HG03571 (cell line): ENCODE results near the gene CEP83.
A peak's percentile ranks its signal among the peaks of the same experiment; 100 is the strongest.
"Not testable (repeated sequence)": the region's sequence is repeated elsewhere in the genome, so short reads cannot be mapped to it uniquely, and the experiment has no call there.

Experiments used
- ATAC-seq: cut with Tn5 transposase; IDR thresholded peaks from one replicate; pipeline ENCODE4 v1.9.1; 2021; ENCODE audit not compliant: unreplicated experiment

CEP83 gene

DNA sequence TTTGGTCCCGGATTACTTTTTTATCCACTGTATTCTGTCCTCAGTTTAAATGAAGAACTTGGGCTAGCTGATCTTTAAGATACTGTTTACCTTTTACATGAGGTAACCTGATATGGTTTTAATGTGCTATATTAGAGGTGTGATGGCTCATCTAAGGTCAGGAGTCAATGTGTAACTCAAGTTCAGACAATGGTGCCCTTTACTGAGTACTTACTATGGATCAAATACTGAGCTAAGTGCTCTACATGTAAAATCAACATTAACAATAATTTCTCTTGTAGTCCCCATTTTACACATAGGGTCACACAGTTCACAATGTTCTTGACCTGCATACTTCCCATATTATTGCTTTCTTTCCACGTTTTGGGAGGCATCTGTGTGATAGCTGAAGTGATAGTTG lies 79.2 kb downstream of the CEP83 start:
- no peak for ATAC-seq

DNA sequence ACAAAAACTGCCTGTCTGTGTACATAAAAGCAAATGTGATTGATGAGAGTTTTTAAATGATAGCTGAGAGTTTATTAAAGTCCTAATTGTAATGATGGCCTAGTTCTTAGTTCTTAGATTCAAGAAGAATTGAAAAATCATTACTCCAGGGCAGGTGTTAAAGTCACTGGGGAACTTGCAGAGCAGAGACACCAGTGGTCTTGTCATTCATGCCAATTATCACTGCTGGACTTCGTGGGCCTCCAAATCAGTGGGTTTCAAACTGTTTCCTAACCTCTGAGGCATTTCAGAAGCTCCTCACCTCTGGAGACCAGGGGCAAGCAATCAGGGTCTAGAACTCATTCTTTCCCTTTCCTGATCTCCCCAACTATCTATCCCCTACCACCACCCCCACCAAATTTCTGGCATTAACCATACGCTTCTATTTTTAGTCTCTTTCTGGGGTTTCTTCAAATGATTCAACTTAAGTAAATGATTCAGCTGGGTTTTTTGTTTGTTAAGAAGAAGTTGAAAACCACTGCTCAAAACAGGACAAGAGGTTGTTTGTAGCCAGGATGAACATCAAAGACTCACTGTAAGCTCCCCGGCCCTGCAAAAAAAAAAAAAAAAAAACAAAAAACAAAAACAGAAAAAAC lies 80.1 kb downstream of the CEP83 start:
- ATAC-seq, result no peak

DNA sequence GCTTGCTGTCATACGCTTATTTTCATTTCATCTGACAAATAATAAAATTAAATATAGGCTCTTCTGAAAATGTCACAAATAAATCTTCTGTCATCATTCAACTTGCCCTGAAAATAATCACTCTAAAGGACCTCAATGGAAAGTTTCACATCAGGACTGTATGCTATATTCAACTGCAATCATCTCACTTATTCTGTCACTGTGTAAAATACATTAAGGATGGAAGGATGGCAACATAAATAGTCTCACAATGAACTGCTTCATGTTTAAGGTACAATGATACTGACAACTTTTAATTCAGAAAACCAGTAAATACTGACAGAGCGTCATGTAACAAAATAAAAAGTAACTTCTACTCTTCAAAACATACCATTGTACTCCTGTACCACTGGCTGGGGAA lies 82.1 kb downstream of the CEP83 start:
- no peak for ATAC-seq

DNA sequence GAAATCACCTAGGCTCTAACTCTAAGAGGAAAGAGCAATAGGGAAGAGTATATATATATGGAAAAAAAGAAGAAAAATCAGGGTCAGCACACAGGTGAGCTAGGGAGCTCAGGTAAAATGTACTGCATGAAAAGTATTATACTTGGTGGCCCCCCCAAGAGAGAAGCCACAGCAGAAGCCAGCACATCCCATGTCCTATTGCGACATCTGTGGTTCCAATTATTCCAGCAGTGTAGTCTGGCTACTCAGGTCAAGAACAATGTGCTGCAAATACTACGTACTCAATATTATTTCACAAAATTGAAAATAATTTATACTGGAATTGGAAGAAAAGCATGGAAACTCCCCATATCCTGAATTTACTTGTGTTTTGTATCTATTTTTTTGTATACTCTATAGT lies 85.5 kb downstream of the CEP83 start:
- no peak for ATAC-seq

DNA sequence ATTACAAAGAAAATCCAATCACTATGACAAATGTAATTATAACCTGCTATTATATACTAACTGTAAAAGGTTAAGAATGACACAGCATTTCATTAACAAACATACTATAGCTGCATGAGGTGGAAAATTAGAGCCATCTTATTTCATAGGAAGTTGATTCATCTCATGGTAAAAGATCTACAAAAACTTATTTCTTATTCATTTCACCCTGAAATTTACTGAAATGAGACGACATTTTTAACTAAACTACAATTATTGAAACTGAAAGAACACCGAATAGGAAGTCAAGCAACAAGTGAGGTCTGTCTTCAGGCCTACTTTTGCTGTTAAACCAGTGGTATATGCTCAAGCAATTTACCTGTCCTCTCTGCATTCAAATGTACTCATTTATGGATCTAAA lies 87.2 kb downstream of the CEP83 start:
- ATAC-seq, result no peak

DNA sequence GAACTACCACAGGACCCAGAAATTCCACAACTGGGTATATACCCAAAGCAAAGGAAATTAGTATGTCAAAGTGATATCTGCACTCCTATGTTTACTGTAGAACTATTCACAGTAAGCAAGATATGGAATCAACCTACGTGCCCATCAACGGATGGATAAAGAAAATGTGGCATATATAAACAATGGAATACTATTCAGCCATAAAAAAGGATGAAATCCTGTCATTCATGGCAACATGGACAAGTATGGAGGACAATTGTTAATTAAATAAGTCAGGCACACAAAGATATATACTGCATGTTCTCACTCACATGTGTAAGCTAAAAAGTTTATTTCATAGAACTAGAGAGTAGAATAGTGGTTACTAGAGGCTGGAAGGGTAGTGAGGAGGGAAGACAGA lies 97.0 kb downstream of the CEP83 start:
- ATAC-seq, result no peak

DNA sequence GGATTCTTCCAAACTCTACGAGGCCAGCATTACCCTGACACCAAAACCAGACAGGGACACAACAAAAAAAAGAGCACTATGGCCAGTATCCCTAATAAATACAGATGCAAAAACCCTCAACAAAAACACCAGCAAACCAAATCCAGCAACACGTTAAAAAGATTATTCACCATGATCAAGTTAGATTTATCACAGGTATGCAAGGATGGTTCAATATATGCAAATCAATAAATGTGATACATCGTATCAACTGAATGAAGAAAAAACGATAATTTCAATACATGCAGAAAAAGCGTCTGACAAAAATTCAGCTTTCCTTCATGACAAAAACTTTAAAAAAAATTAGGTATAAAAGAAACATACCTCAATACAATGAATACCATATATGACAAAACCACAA lies 99.9 kb downstream of the CEP83 start:
- no peak for ATAC-seq

DNA sequence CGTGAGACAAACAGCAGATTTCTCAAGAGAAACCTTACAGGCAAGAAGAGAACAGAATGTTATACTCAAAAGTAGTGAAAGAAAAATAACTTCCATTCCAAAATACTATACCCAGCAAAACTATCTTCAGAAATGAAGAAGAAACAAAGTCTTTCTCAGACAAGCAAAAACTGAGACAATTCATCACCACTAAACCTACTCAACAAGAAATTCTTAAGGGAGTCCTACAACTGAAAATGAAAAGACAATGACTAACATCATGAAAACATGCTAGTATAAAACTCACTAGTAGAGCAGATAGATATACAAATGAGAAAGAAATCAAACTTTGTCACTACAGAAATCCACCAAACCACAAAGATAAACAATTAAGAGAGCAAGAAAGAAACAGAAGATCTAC lies 106.5 kb downstream of the CEP83 start:
- no peak for ATAC-seq

DNA sequence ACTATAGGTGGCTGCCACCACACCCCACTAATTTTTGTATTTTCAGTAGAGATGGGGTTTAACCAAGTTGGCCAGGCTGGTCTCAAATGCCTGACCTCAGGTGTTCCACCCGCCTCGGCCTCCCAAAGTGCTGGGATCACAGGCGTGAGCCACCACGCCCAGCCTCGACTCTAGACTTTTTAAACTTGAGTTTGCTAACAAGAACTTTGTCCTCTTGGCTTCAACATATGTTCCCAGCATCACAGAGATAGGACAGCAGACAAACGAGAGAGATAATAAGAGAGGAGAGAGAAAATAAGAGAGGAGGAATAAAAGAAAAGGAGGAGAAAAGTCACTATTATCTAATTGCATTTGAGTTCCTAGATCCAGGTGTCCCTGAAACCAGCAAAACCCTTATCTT lies 119.1 kb downstream of the CEP83 start:
- ATAC-seq, result no peak

DNA sequence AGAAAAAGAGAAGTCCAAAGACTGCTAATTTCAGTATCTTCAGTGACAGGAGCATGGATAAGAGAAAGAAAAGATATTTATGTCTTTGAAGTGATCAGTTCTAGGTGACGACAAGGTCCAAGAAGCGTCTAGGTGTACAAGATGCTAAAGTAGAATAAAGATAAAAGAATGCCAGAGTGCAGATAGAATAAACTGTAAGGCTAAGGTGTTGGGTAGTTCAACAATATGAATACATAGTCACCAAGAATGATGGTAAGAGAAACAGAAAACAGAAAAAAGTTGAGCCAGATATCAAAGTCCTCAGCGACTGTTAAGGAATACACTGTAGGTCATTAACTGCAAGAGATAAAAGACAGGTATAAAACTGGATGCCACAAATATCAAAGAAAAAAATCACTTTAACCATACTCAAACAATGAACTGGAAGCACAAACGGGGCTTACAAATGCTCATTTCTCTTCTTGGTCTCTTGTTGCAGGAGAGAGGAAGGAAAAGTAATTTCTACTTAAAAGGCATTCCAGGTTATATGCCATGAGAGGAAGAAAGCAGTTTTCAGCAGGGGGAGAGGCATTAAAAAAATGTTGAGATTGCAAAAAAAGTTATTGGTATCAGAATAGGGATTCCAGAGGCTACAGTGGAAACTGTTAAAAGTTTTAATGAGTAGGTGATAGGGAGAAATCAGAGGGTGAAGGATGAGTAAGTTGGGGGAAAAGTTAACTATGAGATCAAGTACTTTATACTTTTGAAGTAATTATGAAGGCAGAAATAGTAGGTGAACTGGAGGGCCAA lies 121.5 kb downstream of the CEP83 start:
- ATAC-seq, result no peak

DNA sequence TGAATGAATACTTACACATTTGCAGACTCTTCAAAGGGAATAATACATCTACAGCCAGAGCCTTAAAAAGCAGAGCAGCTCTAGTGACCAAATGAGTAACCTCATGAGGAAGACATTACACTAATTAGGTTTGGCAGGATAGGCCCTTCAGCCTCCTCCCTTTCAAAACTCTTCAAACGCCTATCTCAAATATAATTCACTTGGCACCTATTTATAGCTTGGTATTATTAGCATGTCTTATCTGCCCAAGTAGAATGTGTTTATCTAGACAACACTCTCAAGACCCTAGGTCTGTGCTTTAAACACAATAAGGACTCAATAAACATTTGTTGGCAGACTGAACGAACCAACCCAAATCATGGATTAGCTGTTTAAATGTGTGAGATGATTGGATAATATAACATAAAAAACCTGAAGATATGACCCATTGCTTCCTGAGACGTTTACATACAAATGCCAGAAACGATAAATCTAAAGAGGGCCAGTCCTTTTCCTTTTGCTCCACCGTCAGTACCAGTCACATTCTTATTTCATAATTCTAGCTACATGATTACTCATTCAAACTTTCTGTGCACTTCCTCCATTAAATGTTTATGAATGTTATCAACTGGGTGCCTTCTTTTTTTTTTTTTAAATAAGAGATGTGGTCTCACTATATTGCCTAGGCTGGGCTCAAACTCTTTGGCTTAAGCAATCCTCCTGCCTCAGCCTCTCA lies 123.3 kb downstream of the CEP83 start:
- no peak for ATAC-seq

DNA sequence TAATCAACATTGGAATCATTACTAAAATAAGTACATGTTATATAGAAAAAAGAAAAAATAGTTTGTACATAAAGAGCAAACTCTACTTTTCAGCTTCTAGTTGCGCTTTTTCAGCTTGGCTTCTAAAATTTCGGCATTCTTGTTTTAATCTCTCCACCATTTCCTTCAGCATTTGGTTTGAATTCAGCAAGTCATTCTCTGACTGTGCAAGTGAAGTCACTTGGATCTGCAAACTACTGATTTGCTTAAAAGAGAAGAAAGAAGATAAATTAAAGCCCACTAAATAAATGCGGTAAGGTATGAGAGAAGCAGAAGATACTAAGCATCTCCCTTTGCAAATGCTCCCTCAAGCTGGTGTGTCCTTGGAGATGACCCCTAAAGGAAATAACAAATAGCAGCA lies 126.3 kb downstream of the CEP83 start:
- no peak for ATAC-seq

DNA sequence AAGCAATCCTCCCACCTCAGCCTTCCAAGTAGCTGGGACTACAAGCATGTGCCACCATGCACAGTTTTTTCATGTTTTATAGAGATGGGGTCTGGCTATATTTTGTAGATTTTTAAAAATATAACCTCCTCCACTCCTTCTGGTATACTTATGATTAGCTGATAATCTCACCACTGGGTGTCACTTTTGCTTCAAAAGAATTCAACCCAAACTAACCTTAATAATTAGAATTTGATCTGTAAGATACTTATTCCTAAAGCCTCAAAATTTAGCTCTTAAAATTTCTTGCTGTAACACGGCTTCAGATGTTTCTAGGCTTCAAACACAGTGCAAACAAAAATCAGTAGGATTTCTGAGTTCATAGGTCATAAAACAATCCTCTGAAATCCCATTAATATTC lies 130.3 kb downstream of the CEP83 start:
- ATAC-seq, result no peak

DNA sequence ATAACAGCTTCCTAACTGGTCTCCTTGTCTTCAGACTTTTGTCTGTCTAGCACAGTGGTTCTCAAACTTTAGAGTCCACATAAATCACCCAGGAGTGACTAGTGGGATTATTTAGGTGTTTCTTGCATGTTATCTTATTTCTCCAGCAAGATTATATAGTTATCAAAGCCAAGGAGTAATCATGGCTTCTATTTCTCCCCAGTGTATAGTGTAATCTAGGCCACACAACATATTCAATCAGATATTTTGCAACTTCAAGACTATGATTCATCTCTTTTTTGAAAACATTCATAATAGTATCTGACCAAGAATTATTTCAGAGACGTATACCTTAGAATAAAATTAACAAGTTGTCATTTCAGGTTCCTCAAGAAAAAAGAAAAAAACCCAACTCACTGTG lies 131.9 kb downstream of the CEP83 start:
- ATAC-seq, result no peak

DNA sequence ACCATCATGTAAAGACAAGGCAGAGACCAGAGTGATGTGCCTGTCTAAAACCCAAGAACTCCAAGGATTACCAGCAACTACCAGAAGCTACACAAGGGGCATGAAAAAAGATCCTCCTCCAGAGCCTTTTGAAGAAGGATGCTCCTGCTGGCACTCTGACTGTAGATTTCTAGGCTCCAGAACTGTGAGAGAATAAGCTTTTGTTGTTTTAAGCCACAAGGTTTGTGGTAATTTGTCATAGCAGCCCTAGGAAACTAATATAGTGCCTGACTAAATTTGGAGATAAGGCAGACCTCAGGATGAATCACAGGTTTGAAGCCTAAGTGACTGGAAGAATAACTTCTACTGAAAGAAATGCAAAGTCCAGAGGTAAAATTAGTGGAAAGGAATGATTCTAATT lies 132.9 kb downstream of the CEP83 start:
- no peak for ATAC-seq

DNA sequence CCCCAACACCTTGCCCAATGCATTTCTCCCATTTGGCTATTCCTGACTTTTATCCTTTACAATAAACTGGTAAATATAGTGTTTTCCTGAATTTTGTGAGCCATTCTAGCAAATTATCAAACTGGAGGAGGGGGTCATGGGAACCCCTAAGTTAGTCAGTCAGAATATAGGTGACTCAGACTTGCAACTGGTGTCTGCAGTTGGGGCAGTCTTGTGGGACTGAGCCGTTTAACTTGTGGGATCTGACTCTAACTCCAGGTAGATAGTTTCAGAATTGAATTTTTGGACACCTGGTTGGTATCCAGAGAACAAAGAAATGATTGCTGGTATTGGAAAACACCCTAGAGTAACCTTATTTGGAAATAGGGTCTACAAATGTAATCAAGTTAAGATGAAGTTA lies 133.4 kb downstream of the CEP83 start:
- no peak for ATAC-seq

DNA sequence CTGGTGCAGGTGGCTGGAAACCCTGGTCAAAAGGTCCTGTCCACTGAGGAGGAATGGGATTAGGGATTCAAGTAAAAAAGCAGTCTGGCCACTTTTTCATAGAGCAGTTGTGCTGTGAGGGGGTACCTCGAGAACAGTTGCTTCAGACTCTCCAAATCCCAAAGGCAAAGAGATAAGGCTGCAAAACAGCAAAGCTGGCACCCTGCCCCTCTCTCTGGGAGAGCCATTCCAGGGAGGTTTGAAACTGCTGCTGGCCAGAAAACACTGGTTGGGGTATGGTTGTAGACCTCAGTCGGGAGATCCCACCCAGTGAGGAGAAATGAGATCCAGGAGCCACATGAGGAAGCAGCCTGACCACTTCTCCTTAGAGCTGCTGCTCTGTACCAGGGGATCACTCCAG lies 137.3 kb downstream of the CEP83 start:
- ATAC-seq, result no peak

DNA sequence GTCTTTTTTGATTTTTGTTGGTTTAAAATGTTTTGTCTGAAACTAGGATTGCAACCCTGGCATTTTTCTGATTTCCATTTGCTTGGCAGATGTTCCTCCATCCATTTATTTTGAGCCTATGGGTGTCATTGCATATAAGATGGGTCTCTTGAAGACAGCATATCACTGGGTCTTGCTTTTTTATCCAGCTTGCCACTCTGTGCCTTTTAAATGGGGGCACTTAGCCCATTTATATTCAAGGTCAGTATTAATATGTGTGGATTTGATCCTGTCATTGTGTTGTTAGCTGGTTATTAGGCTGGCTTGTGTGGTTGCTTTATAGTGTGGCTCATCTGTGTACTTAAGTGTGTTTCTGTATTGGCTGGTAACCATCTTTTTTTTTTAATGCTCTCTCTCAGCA lies 139.6 kb downstream of the CEP83 start:
- no peak for ATAC-seq

DNA sequence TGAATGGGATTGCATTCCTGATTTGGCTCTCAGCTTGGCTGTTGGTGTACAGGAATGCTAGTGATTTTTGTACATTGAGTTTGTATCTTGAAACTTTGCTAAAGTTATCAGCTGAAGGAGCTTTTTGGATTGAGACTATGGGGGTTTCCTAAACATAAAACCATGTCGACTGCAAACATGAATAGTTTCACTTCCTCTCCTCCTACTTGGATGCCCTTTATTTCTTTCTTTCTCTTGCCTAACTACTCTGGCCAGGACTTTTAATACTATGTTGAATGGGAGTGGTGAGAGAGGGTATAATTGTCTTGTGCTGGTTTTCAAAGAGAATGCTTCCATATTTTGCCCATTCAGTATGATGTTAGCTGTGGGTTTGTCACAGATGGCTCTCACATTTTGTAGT lies 141.5 kb downstream of the CEP83 start:
- peak; percentile 80 for ATAC-seq

DNA sequence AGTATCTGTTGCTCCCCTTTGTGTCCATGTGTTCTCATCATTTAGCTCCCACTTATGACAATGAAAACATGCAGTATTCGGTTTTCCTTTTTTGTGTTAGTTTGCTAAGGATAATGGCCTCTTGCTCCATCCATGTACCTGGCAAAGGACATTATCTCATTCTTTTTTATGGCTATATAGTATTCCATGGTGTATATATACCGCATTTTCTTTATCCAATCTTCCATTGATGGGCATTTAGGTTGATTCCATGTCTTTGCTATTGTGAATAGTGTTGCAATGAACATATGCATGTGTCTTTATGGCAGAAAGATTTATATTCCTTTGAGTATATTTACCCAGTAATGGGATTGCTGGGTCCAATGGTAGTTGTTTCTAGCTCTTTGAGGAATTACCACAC lies 143.1 kb downstream of the CEP83 start:
- ATAC-seq, result not testable (repeated sequence)

DNA sequence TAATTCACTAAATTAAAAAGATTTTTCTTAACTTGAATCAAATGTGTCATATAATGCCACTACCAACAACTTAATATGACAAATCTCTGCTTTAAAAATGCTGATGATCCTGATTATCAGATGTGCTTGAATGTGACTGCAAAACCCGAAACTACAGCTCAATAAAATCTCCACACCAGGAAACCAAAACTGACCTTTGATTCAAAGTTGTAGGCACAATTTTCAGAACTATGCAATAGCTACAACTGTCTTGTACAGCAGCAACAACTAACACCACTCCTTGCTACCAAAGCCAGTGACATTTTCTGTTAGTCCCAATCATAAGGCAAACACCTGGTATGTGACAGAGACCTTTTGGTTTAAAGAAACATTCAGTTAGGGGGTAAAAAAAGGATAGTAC lies 147.3 kb downstream of the CEP83 start:
- ATAC-seq, result no peak

DNA sequence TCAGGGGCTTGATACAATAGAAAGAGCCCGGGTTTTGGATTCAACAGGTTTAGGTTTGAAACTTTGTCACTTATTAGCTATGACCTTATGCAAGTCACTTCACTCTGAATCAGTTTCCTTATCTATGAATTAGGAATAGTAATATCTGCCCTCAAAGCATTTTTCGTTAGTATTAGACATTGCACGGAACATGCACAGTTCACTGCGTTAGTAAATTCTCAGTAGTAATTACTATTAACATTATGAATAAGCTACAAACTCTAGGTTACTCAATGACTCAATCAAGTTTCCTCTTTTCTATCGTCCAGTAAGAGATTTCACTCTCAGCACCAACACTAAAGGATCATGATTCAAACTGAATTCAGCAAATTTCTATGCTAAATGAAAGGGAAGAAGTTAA lies 150.3 kb downstream of the CEP83 start:
- peak; percentile 86 for ATAC-seq
